Measurements from ENCODE around the gene ZNF784. TPM values are rescaled to one million over a fixed set of nuclear protein-coding genes. Genes with fewer than 3 reads are reported as not detected.

The ZNF784 gene
- total RNA-seq, 1 donor from 2014 or later, result 3.0 TPM

DNA sequence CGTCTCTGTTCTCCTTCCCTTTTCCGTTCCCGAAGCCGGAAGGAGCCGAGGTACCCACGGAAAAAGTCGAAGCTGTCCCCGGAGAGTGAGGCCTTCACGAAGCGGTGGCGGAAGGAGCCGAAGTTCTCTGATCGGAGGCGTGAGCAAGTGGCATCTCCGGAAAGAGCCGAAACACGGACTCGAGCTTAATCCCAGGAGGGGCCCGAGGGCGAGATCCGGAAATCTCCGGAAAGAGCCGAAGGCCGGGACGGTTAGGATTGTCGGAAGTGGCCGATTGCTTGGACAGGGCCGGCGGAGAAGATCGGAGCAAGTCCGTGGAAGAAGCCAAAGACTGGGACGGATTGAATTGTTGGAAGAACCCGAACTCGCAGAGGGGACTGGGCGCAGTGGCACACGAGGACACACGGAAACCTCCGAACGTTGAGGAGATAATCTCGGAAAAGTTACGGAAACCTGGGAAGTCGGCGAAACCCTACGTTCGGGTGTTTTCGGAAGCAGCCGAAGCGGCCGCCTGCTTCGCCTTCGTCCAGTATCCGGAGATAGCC lies 30.0 kb upstream of the ZNF784 start:
- Mint-ChIP-seq H3K36me3 (ENCODE audit: low read depth) (peaks cover 36% of the 10 kb centered on the region), H3K9me3 (no peaks in the 10 kb centered on the region), H3K4me3 (peak overlapping the region; percentile 93), H3K4me1 (ENCODE audit: low read depth) (peaks cover 44% of the 10 kb centered on the region), H3K27ac (peak overlapping the region; percentile 99), H3K27me3 (ENCODE audit: insufficient read depth) (no peaks in the 10 kb centered on the region)
- intact Hi-C loops (cut with micrococcal nuclease), result loop anchor here (1.0 to 10.0 kb wide), 8 partner anchors 49 to 1520 kb away; partner anchors contain the start of genes CNOT3, FIZ1, LENG1 and PPP1R12C
- DNase-seq (ENCODE audit: low spot score), result peak; percentile 99

DNA sequence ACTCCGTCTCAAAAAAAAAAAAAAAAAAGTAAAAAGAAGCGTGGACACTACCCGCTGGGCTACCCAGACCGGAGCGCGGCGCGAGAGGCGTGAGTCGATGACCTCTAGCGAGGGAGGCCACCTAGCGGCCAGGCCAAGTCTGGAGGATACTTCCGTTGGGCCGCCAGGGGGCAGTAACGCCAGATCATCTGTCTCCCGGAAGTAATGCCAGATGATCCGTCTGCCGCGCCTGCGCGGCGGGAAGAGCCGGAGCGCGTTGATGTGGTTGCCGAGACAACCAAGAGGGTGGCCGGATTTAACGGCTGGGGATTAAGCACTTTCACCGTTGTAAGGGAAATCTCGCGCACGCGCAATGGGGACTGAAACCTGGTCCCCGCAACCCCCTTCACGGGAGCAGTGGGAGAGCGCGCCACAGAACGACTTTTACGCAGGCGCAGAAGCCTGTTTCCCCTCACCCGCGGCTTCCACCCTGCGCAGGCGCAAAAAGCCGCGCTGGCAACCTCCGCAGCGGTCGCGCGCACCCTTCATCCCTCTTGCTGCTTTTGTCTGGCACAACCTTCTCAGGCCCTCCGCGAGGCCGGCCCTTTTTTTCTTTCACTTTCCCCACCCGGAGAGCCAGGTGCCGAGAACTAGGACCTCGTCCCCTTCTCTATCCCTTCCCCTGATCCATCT lies 29.4 kb upstream of the ZNF784 start:
- peak overlapping the region; percentile 93 for H3K4me3 Mint-ChIP-seq
- peaks cover 34% of the 10 kb centered on the region for H3K36me3 Mint-ChIP-seq (ENCODE audit: low read depth)
- H3K9me3 Mint-ChIP-seq, result no peaks in the 10 kb centered on the region
- peaks cover 43% of the 10 kb centered on the region for H3K4me1 Mint-ChIP-seq (ENCODE audit: low read depth)
- H3K27ac Mint-ChIP-seq, result peak overlapping the region; percentile 99
- H3K27me3 Mint-ChIP-seq (ENCODE audit: insufficient read depth), result no peaks in the 10 kb centered on the region
- intact Hi-C loops (cut with micrococcal nuclease), result loop anchor here (1.0 to 10.0 kb wide), 10 partner anchors 10 to 1519 kb away; partner anchors contain the start of genes CNOT3, FIZ1, LENG1 and PPP1R12C
- peak; percentile 98 for DNase-seq (ENCODE audit: low spot score)

DNA sequence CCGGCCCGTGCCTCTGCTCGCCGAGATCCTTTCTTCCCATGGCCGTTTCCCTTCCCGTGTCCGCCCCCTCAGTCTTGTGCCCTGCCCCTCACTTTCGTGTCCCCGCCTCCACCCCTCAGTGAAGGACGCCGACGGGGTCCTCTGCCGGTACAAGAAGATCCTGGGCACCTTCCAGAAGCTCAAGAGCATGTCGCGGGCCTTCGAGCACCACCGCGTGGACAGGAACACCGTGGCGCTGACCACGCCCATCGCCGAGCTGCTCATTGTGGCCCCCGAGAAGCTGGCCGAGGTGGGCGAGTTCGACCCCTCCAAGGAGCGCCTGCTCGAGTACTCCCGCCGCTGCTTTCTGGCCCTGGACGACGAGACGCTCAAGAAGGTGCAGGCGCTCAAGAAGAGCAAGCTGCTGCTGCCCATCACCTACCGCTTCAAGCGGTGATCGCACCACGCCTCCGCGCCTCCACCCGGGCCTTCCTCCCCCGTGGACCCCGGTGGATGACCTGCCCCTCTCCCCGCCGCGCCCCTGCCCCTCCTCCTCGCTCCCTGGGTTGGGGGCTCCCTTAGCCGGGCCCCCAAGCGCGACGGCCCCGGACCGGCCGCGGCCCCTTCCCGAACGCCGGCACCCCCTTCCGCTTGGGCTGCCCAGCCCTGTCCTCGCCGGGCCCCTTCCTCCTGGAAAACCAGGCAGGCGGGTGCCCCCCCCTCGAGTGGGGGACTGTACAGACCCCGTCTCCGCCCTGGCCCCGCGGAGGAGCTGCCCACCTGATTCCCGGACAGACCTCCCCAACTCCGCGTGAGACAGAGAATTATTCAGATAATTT lies 28.2 kb upstream of the ZNF784 start:
- Mint-ChIP-seq H3K4me1 (ENCODE audit: low read depth) (peaks cover 40% of the 10 kb centered on the region), H3K27me3 (ENCODE audit: insufficient read depth) (no peaks in the 10 kb centered on the region), H3K4me3 (peak overlapping the region; percentile 93), H3K27ac (no peak overlapping the region), H3K36me3 (ENCODE audit: low read depth) (peaks cover 30% of the 10 kb centered on the region), H3K9me3 (no peaks in the 10 kb centered on the region)
- intact Hi-C loops (cut with micrococcal nuclease), result loop anchor here (1.0 to 10.0 kb wide), 3 partner anchors 9 to 1518 kb away; partner anchors contain the start of genes CNOT3, ZNF581 and ZNF784
- DNase-seq (ENCODE audit: low spot score), result no peak

DNA sequence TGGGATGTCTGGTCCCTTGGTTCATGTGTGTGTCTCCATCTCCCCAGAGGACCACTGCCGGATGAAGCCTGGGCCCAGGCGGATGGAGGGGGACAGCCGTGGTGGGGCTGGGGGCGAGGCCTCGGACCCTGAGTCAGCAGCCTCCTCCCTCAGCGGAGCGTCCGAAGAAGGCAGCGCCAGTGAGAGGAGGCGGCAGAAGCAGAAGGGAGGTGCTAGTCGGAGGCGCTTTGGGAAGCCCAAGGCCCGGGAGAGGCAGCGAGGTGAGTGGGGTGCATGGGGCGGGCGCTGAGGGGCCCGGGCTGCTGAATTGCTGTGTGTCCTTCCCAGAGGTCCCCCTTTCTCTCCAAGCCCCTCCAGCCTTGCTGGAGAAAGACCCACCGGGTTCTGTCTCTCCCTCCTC lies 26.9 kb upstream of the ZNF784 start:
- Mint-ChIP-seq H3K4me3 (peak overlapping the region; percentile 13), H3K27ac (no peak overlapping the region), H3K4me1 (ENCODE audit: low read depth) (peaks cover 34% of the 10 kb centered on the region), H3K27me3 (ENCODE audit: insufficient read depth) (no peaks in the 10 kb centered on the region), H3K36me3 (ENCODE audit: low read depth) (peaks cover 24% of the 10 kb centered on the region), H3K9me3 (no peaks in the 10 kb centered on the region)
- DNase-seq (ENCODE audit: low spot score), result no peak
- intact Hi-C loops (cut with micrococcal nuclease), result loop anchor here (10.0 kb wide), 1 partner anchor 1516 kb away; the partner anchor contains the start of gene CNOT3

DNA sequence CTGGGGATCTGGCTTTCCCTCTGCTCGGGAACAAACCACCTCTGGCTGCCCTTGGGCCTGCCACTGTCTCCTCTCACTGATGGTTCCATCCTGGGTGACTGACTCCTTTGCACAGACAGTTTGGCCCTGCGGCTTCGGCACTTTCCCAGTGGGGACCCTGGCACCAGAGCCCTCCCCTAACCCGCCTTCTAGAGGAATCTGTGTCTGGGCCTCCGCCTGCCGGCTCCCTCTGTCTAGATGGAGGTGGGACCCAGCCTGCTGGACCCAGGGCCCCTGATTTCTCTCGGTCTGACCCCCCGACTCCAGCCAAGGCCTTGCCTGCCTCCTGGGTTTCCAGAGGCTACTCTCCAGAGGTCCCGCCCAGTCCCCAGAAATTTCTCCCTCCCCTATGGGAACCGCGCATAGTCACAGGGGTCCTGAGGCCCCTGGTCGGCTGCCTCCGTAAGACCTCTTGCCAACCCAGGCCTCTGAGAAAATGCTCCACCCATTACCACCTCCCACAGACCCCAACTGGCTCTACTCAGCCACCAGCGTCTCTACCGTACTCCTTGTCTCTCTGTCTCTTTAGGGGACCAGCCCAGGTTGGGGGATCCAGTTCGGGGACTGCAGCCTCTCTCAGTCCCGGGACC lies 26.4 kb upstream of the ZNF784 start:
- peak overlapping the region; percentile 13 for H3K27ac Mint-ChIP-seq
- peaks cover 29% of the 10 kb centered on the region for H3K4me1 Mint-ChIP-seq (ENCODE audit: low read depth)

DNA sequence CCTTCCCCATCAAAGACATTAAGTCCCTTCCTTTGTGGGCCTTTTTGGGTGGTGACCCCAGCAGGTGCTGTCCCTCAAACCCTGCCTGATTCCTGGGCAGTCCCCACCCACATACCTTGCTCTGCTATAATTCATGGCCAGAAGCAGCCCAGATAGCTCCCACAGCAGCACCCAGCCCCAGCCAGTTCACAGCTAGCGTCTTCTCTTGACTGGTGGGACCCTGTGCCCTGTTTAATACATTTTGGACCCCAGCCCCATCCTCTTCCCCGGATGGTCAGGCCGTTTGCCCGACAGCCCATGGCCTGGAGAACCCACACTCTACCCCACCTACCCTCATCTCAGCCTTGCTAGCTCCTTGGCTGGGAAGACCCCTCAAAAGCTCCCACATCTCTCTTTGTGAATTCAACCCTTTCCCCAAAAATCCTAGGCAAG lies 25.8 kb upstream of the ZNF784 start:
- intact Hi-C loops (cut with micrococcal nuclease), result loop anchor here (10.0 kb wide), 1 partner anchor 1515 kb away; the partner anchor contains the start of gene CNOT3
- Mint-ChIP-seq H3K27me3 (ENCODE audit: insufficient read depth) (no peaks in the 10 kb centered on the region), H3K27ac (peak overlapping the region; percentile 77), H3K9me3 (no peaks in the 10 kb centered on the region), H3K36me3 (ENCODE audit: low read depth) (peaks cover 22% of the 10 kb centered on the region), H3K4me1 (ENCODE audit: low read depth) (peaks cover 32% of the 10 kb centered on the region), H3K4me3 (peak overlapping the region; percentile 80)
- DNase-seq (ENCODE audit: low spot score), result no peak

More for the DNA sequence above, 26.4 kb upstream of the ZNF784 start:
- no peaks in the 10 kb centered on the region for H3K27me3 Mint-ChIP-seq (ENCODE audit: insufficient read depth)
- DNase-seq (ENCODE audit: low spot score), result no peak
- intact Hi-C loops (cut with micrococcal nuclease), result loop anchor here (10.0 kb wide), 1 partner anchor 1516 kb away; the partner anchor contains the start of gene CNOT3
- peaks cover 21% of the 10 kb centered on the region for H3K36me3 Mint-ChIP-seq (ENCODE audit: low read depth)
- peak overlapping the region; percentile 80 for H3K4me3 Mint-ChIP-seq
- no peaks in the 10 kb centered on the region for H3K9me3 Mint-ChIP-seq

DNA sequence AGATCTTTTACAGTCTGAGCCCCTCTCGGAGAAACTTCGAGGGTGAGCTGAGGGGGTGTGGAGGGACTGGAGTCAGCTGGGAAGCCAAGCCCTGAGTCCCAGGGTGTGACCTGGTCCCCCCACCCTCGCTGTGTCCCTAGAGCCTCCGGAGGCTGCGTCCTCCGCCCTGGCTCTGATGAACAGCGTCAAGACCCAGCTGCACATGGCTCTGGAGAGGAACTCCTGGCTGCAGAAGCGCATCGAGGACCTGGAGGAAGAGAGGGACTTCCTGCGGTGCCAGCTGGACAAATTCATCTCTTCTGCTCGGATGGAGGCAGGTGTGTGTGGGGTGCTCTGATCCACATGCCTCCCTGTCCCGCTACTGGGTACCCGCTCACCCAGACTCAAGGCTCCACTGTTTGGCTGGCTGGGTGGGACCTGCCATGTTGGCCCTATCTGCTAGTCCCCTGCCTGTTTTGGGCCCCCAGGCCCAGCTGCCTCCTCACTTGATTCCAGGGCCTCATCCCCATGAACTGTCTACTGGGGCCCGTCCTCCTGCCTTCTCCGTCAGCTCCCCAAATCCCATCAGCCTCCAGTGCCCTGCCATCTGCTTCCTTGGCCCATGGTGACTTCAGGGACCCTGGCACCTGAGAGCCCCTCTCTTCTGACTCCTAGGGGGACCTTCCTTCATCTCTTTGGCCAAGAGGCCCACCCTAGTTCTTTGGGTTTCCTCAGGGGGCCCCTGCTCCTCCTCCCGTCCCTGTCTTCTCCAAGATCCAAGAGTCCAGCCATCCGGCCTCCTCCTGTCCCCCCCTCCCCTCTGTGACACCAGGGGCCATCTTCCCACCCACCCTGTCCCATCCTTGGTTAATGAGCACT lies 25.1 kb upstream of the ZNF784 start:
- DNase-seq (ENCODE audit: low spot score), result no peak
- Mint-ChIP-seq H3K36me3 (ENCODE audit: low read depth) (peaks cover 23% of the 10 kb centered on the region), H3K27ac (peak overlapping the region; percentile 77), H3K4me3 (peak overlapping the region; percentile 83), H3K27me3 (ENCODE audit: insufficient read depth) (no peaks in the 10 kb centered on the region), H3K9me3 (no peaks in the 10 kb centered on the region), H3K4me1 (ENCODE audit: low read depth) (peaks cover 33% of the 10 kb centered on the region)
- intact Hi-C loops (cut with micrococcal nuclease), result loop anchor here (10.0 kb wide), 2 partner anchors 1185 to 1515 kb away; partner anchors contain the start of genes CNOT3 and LENG9

DNA sequence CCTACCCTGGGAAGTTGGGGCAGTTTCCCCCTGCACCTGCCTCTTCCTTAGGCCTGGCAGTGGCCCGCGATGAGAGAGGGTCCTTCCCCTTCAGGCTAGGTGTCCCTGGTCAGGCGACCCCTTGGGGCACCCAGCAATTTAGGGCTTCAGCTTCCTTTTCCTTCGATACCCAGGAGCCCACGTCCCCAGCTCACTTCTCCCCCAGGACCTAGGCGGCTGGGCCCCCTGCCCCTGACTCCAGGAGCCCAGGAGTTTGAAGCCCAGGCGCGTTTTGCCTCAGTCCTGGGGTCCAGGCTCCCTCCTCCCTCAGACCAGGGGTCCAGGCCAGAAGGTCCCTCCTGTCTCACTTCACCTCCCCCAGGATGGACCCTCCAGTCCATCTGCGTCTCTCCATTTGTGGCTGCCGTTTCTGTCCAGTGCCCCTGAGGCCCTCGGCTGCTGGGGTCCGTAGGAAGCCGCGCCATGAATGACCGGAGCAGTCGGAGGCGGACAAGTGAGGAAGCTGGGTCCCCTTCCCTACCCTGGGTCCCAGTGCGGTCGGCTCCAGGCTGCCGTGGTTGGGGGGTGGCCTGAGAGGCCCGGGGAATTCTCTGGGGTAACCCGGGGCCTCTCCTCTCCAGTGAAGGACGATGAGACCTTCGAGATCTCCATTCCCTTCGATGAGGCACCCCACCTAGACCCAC lies 24.4 kb upstream of the ZNF784 start:
- Mint-ChIP-seq H3K27me3 (ENCODE audit: insufficient read depth) (no peaks in the 10 kb centered on the region), H3K9me3 (no peaks in the 10 kb centered on the region), H3K4me3 (peak overlapping the region; percentile 83), H3K27ac (peak overlapping the region; percentile 75), H3K4me1 (ENCODE audit: low read depth) (peaks cover 39% of the 10 kb centered on the region), H3K36me3 (ENCODE audit: low read depth) (peaks cover 27% of the 10 kb centered on the region)
- intact Hi-C loops (cut with micrococcal nuclease), result loop anchor here (10.0 kb wide), 1 partner anchor 1184 kb away; the partner anchor contains the start of gene LENG9
- no peak for DNase-seq (ENCODE audit: low spot score)

DNA sequence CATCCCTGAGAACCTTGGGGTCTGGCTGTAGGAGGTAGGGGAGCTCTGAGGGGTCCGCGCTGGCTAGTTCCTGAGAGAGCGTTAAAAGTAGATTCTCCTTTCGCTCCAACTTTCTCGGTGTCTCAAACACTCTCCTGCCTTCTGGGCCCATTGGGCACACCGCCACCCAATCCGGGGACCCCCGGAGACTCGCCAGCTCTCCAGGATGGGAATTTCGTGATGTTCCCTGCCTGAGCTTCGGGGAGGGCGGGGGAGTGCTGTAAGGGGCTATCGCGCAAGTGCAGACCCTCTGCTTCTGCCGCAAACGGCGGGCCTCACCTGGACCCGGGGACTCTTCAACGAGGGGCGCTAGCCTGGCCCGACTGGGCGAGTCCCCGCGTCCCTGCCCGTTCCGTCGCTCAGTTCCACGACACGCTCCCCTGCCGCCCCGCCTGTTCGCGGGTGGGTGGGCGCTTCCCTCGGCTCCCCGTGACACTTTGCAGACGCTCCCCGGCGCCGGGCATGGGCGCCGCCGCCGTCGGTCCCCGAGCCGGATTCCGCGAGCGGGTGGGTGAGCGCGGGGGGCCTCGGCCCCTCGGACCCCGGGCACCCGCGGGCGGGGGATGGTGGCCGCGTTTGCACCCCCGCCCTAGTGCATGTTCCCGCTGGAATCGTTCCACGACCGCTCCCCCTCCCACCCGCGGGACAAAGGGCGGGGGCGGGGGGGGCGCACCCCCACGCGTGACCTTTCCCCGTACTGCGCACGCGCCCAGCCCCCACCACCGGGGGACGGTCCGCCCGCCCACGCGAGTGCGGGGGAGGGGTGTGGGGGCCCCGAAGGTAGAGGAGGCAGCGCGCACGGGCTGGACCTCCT lies 23.6 kb upstream of the ZNF784 start, which contains the start of gene CCDC106:
CCDC106 (plus strand) TSS at position 481 of the 853 bp plus-strand sequence. CDS start 835 bp downstream, outside the sequence.
- H3K4me1 Mint-ChIP-seq (ENCODE audit: low read depth), result peaks cover 45% of the 10 kb centered on the region
- DNase-seq (ENCODE audit: low spot score), result peak; percentile 31
- peak within 1 kb of the TSS; percentile 75 for H3K27ac Mint-ChIP-seq
- peak within 1 kb of the TSS; percentile 83 for H3K4me3 Mint-ChIP-seq
- H3K36me3 Mint-ChIP-seq (ENCODE audit: low read depth), result peaks cover 29% of the 10 kb centered on the region
- intact Hi-C loops (cut with micrococcal nuclease), result loop anchor here (10.0 kb wide), 1 partner anchor 1183 kb away; the partner anchor contains the start of gene LENG9
- no peaks in the 10 kb centered on the region for H3K27me3 Mint-ChIP-seq (ENCODE audit: insufficient read depth)
- H3K9me3 Mint-ChIP-seq, result no peaks in the 10 kb centered on the region

DNA sequence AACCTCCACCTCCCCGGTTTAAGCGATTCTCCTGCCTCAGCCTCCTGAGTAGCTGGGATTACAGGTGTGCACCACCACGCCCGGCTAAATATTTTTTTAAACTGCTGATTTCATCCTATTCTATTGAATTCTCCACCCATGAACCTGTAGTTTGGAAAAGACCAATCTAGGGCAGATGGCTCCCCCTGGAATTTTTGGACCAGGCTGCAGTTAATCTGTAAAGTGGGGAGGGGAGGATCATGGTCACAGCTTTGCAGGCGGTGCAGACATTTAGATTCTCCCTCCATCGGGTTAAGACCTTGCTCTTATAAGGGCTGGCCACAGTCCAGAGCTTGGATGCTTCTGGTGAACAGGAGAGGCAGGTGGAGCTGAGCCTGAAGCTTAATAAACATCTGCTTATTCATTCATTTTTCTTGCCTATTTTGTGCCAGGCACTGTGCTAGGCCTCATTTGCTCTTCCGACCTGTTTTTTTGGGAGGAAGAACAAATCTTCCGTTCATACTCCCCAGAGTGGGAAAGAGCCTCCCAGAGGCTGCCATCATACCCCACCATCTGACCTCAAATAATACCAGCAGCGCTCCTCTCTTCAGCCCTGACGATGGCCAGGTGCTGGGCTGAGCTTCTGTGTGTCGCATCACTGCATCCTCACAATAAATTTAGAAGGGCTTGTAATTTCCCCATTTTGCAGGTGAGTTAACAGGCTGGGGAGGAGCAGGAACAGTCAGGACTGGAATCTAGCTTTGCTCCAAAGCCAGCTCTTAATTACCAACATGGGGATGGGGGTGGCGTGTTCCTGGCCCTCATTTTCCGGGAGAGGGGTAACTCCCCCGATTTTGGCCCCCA lies 22.7 kb upstream of the ZNF784 start:
- peak overlapping the region; percentile 82 for H3K4me3 Mint-ChIP-seq
- intact Hi-C loops (cut with micrococcal nuclease), result loop anchor here (10.0 kb wide), 1 partner anchor 1182 kb away; the partner anchor contains the start of gene LENG9
- peak overlapping the region; percentile 75 for H3K27ac Mint-ChIP-seq
- no peaks in the 10 kb centered on the region for H3K27me3 Mint-ChIP-seq (ENCODE audit: insufficient read depth)
- DNase-seq (ENCODE audit: low spot score), result no peak
- H3K4me1 Mint-ChIP-seq (ENCODE audit: low read depth), result peaks cover 49% of the 10 kb centered on the region
- peaks cover 32% of the 10 kb centered on the region for H3K36me3 Mint-ChIP-seq (ENCODE audit: low read depth)
- no peaks in the 10 kb centered on the region for H3K9me3 Mint-ChIP-seq

Data from activated T-helper 1 cell treated with anti-CD3 and anti-CD28 coated beads, Interleukin-12 subunit alpha, Interleukin-12 subunit beta, Interleukin-2, Interleukin-4 antibody, amounts not matched to agents 30 ng/mL and 10 ng/mL and 1 ng/mL, durations not matched to agents 14 hours and 24 hours and 36 hours (primary cell).